Endothelial cell of umbilical vein (primary cell): ENCODE measurements around the gene DNAH9. TPM values are rescaled to one million over a fixed set of nuclear protein-coding genes. Genes with fewer than 3 reads are reported as not detected.

ENCODE experiments used
- BruUV-seq: library from RNA; stranded (reverse); fragments of 400-500 nt; replicated peaks from 2 replicates; lab custom pipeline; 2021; lab: Mats Ljungman, UMichigan
- CTCF ChIA-PET: fragments of 300-600, 350-600 bp; sonication (Branson Sonifier 250); formaldehyde crosslinking; loops from one replicate; lab custom pipeline; 2021; ENCODE audit warnings: antibody characterized with exemption, inconsistent platforms; lab: Charles Lee
- POLR2A ChIA-PET: fragments of 300-600, 350-600 bp; sonication (Branson Sonifier 250); formaldehyde crosslinking; loops from one replicate; lab custom pipeline; 2021; ENCODE audit warnings: antibody characterized with exemption, inconsistent platforms; lab: Charles Lee
- DNase-seq: peaks from one replicate; pipeline ENCODE4 v3.0.0-alpha.2; 2011; ENCODE audit warnings: low read depth, low spot score
- FAIRE-seq: peaks from 2 replicates; lab custom pipeline; 2011; peaks lifted over from hg19 to GRCh38; lab: Jason Lieb, UNC
- H2AFZ ChIP-seq: 2 replicates; pipeline ENCODE4 v1.6.0; 2012; ENCODE audit warnings: low read depth, low read length, control low read depth, inconsistent platforms
- H3K27ac ChIP-seq: 2 replicates; pipeline ENCODE4 v1.5.1; 2011; ENCODE audit warnings: low read depth, mild to moderate bottlenecking, control low read depth, low read length, moderate library complexity; ENCODE audit not compliant: insufficient read depth
- H3K27me3 ChIP-seq, 2 experiments: 2 replicates each; pipeline versions ENCODE4 v1.6.0 to v1.6.1; 2011; ENCODE audit warnings: low read length in 2 of 2, mixed read lengths in 1 of 2; ENCODE audit not compliant: control insufficient read depth in 2 of 2, insufficient read depth in 2 of 2
- H3K36me3 ChIP-seq, 2 experiments: 2 replicates in 1 of 2; 3 replicates in 1 of 2; pipeline ENCODE4 v1.5.1; 2011; ENCODE audit warnings: low read length in 2 of 2, mild to moderate bottlenecking in 1 of 2, moderate library complexity in 1 of 2; ENCODE audit not compliant: control insufficient read depth in 2 of 2, insufficient read depth in 2 of 2; ENCODE audit errors: extremely low read depth in 1 of 2
- H3K4me1 ChIP-seq: 3 replicates; pipeline ENCODE4 v1.5.1; 2011; ENCODE audit warnings: mild to moderate bottlenecking, low read length; ENCODE audit not compliant: control insufficient read depth, insufficient read depth; ENCODE audit errors: extremely low read depth
- H3K4me2 ChIP-seq: 2 replicates; pipeline ENCODE4 v1.6.1; 2011; ENCODE audit warnings: low read length, control low read depth, mixed read lengths; ENCODE audit not compliant: insufficient read depth
- H3K4me3 ChIP-seq, 3 experiments: fragments of 200-600 bp in 1 of 3; sonication (generic), shearing (Covaris generic) in 1 of 3; replicated peaks in 1 of 3; 2 replicates each; pipeline ENCODE4 v1.5.1; 2011 to 2016; ENCODE audit warnings: control low read depth in 3 of 3, low read length in 3 of 3, mild to moderate bottlenecking in 2 of 3, inconsistent platforms in 1 of 3, low read depth in 1 of 3, moderate library complexity in 1 of 3; ENCODE audit not compliant: insufficient read depth in 1 of 3
- H3K79me2 ChIP-seq: 2 replicates; pipeline ENCODE4 v1.6.0; 2012; ENCODE audit warnings: low read length, inconsistent platforms; ENCODE audit not compliant: control insufficient read depth, insufficient read depth
- H3K9ac ChIP-seq: replicated peaks from 2 replicates; pipeline ENCODE3; 2011; ENCODE audit warnings: low read length, control low read depth; ENCODE audit not compliant: insufficient read depth; ENCODE audit errors: extremely low read depth
- H3K9me1 ChIP-seq: replicated peaks from 3 replicates; pipeline ENCODE4 v1.6.0; 2011; ENCODE audit warnings: mild to moderate bottlenecking, low read length; ENCODE audit not compliant: control insufficient read depth, insufficient read depth; ENCODE audit errors: extremely low read depth
- H3K9me3 ChIP-seq: replicated peaks from 2 replicates; pipeline ENCODE4 v1.5.1; 2012; ENCODE audit warnings: low read length, inconsistent platforms; ENCODE audit not compliant: control insufficient read depth, insufficient read depth
- H4K20me1 ChIP-seq: replicated peaks from 2 replicates; pipeline ENCODE3; 2011; ENCODE audit warnings: mild to moderate bottlenecking, low read length; ENCODE audit not compliant: control insufficient read depth, insufficient read depth; ENCODE audit errors: extremely low read depth
- EZH2 ChIP-seq: IDR thresholded peaks from 2 replicates; pipeline ENCODE4 v1.6.1; 2012; ENCODE audit warnings: borderline replicate concordance, low read depth, mild to moderate bottlenecking, moderate library complexity, low read length, inconsistent platforms; ENCODE audit not compliant: severe bottlenecking
- FOS ChIP-seq: IDR thresholded peaks from 2 replicates; pipeline ENCODE4 v1.6.1; 2011; ENCODE audit warnings: mild to moderate bottlenecking, low read length, moderate library complexity, borderline replicate concordance; ENCODE audit not compliant: insufficient read depth
- GATA2 ChIP-seq: IDR thresholded peaks from 2 replicates; pipeline ENCODE4 v1.7.0; 2011; ENCODE audit warnings: low read depth, mild to moderate bottlenecking, moderate library complexity, mixed read lengths, low read length; ENCODE audit not compliant: insufficient read length, insufficient read depth
- JUN ChIP-seq: IDR thresholded peaks from 2 replicates; pipeline ENCODE4 v1.6.1; 2011; ENCODE audit warnings: borderline replicate concordance, low read depth; ENCODE audit not compliant: insufficient read length, insufficient read depth
- MYC ChIP-seq: IDR thresholded peaks from one replicate; pipeline ENCODE4 v1.6.1; 2011; ENCODE audit warnings: mild to moderate bottlenecking, low read depth, low read length
- POLR2A ChIP-seq: IDR thresholded peaks from 2 replicates; pipeline ENCODE4 v1.6.1; 2012; ENCODE audit warnings: low read depth, mild to moderate bottlenecking, control low read depth, low read length
- POLR2AphosphoS5 ChIP-seq: IDR thresholded peaks from 2 replicates; pipeline ENCODE4 v1.6.1; 2012; ENCODE audit warnings: low read depth, mild to moderate bottlenecking, control low read depth, low read length, moderate library complexity; ENCODE audit not compliant: insufficient read depth
- dilution Hi-C: fragments of 300-500 bp; cut with MboI; formaldehyde crosslinking; loops from one replicate; pipeline ENCODE4 v1.15.0; 2019; ENCODE audit warnings: low sequenced_read_pairs; ENCODE audit not compliant: extremely low pct_ligation_motif_present
- intact Hi-C: fragments of 100-400 bp; cut with micrococcal nuclease; formaldehyde crosslinking; loops from one replicate; pipeline ENCODE4 v1.10.0; 2022
- polyA plus RNA-seq, 4 experiments: library from polyadenylated mRNA; depleted of rRNA in 3 of 4; stranded (reverse) in 3 of 4; unstranded in 1 of 4; fragments of >200 nt; gene quantifications; 2 replicates each; pipeline versions ENCODE4 v1.2.1 to v1.2.3, GENCODE V29; 2011 to 2012; ENCODE audit warnings: missing spikeins in 1 of 4
- total RNA-seq: library from RNA; stranded (reverse); gene quantifications from 2 replicates; pipeline ENCODE4 v1.2.3, GENCODE V29; 2021
- TF ChIP-seq, protein P1 (sequence below), 2 donors: IDR thresholded peaks; 1 replicate in 1 of 2; 2 replicates in 1 of 2; pipeline ENCODE4 v1.5.1; 2011; ENCODE audit warnings: low read length in 2 of 2, mild to moderate bottlenecking in 2 of 2, moderate library complexity in 2 of 2, control low read depth in 1 of 2, inconsistent platforms in 1 of 2, low read depth in 1 of 2; ENCODE audit not compliant: insufficient read depth in 1 of 2; ENCODE audit errors: extremely low read depth in 1 of 2
- TF ChIP-seq, protein P2 (sequence below): IDR thresholded peaks from 2 replicates; pipeline ENCODE4 v1.6.1; 2011; ENCODE audit not compliant: insufficient read depth, insufficient read length

The DNAH9 gene
- total and polyA plus RNA-seq, 2 donors (not counting 3 experiments of a cell fraction or from before 2014, with no cell fraction given): not detected

DNA sequence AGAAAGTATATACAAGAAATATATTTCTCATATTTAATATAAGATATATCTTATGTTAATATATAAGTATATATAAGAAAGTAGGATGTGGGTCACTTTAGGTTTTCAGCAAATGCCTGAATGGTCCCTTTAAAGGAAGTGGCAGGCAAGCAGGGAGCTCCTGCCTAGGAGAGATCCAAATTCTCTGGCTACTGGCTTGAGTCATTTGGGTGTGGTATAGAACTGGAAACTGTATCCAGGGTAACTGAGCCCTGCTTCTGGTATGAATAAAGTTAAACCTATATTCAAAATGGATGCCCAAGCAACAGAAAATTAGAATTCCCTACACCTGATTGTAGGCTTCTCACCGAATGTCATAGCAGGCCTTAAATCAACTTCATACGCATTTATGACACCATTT, 254.6 kb downstream of the DNAH9 start:
- Histone ChIP-seq H3K36me3 (no peaks in the 10 kb centered on the region), H3K4me2 (no peak overlapping the region), H2AFZ (no peak overlapping the region), H3K9ac (no peak overlapping the region), H3K9me1 (no peaks in the 10 kb centered on the region), H3K27ac (no peak overlapping the region), H3K4me1 (no peaks in the 10 kb centered on the region), H4K20me1 (no peaks in the 10 kb centered on the region), H3K4me3 (no peak overlapping the region), H3K9me3 (no peaks in the 10 kb centered on the region), H3K27me3 (no peaks in the 10 kb centered on the region), H3K79me2 (no peaks in the 10 kb centered on the region)
- dilution Hi-C loops: no loop called here
- ChIA-PET POLR2A (no interaction called here), CTCF (no interaction called here)
- intact Hi-C loops: no loop called here
- no TSS peak for BruUV-seq
- FAIRE-seq (no peak), DNase-seq (no peak)
- TF ChIP-seq, protein P1, sequence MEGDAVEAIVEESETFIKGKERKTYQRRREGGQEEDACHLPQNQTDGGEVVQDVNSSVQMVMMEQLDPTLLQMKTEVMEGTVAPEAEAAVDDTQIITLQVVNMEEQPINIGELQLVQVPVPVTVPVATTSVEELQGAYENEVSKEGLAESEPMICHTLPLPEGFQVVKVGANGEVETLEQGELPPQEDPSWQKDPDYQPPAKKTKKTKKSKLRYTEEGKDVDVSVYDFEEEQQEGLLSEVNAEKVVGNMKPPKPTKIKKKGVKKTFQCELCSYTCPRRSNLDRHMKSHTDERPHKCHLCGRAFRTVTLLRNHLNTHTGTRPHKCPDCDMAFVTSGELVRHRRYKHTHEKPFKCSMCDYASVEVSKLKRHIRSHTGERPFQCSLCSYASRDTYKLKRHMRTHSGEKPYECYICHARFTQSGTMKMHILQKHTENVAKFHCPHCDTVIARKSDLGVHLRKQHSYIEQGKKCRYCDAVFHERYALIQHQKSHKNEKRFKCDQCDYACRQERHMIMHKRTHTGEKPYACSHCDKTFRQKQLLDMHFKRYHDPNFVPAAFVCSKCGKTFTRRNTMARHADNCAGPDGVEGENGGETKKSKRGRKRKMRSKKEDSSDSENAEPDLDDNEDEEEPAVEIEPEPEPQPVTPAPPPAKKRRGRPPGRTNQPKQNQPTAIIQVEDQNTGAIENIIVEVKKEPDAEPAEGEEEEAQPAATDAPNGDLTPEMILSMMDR (IDR thresholded peaks at IDR 0.05; ENCODE audit: extremely low read depth in 1 of 2, insufficient read depth in 1 of 2, low read depth in 1 of 2, low read length in 2 of 2): no peak
- TF ChIP-seq FOS: no peak
- no peak for TF ChIP-seq POLR2A
- TF ChIP-seq POLR2AphosphoS5: no peak
- no peak for TF ChIP-seq JUN
- TF ChIP-seq, protein P2, sequence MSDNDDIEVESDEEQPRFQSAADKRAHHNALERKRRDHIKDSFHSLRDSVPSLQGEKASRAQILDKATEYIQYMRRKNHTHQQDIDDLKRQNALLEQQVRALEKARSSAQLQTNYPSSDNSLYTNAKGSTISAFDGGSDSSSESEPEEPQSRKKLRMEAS: no peak
- TF ChIP-seq GATA2: no peak
- no peak for TF ChIP-seq MYC
- no peak for TF ChIP-seq EZH2
